HK-2 (cell line): ENCODE measurements around the gene ANKRD40.

ENCODE experiments used
- DNase-seq: peaks from one replicate; pipeline ENCODE4 v3.0.0-alpha.2; 2018; ENCODE audit not compliant: unreplicated experiment

The ANKRD40 gene

GRCh38 chr17:50647187-50647586 is 60.5 kb downstream of the ANKRD40 start:
- no peak for DNase-seq

- DNase-seq = no peak
These were observed 61.7 kb downstream of the ANKRD40 start for GRCh38 chr17:50645748-50646682.
